ENCODE measurements around the gene SKAP2.

- TF ChIP-seq POLR2A (IDR thresholded peaks at IDR 0.05; ENCODE audit: low read length) (no peak), GATA1 (IDR thresholded peaks at IDR 0.05; ENCODE audit: low read depth, low read length) (no peak)
These were observed 74.8 kb downstream of the SKAP2 start for GRCh38 chr7:26789481-26790184.

All from erythroblast (primary cell).